Measurements from ENCODE around the gene NCF2. TPM values are rescaled to one million over a fixed set of nuclear protein-coding genes. Genes with fewer than 3 reads are reported as not detected.

The NCF2 gene
- total and polyA plus RNA-seq, 12 donors: 2.3 to 22.7 (median 13.9) TPM

- Histone ChIP-seq H3K27ac (no peak overlapping the region), H3K9me3 (replicated peaks in 1 of 3) (no peaks in the 10 kb centered on the region), H3K4me1 (replicated peaks in 1 of 2) (no peaks in the 10 kb centered on the region), H3K4me3 (no peak overlapping the region), H3K27me3 (no peaks in the 10 kb centered on the region), H3K36me3 (replicated peaks in 1 of 2) (peaks cover 0 to 10% of the 10 kb centered on the region in 2 donors)
- TF ChIP-seq POLR2A (IDR thresholded peaks at IDR 0.05) (no peak), CTCF (IDR thresholded peaks at IDR 0.05) (no peak)
- DNase-seq: no peak
- intact Hi-C loops (cut with DNase I): no loop called here
These were observed 31.2 kb downstream of the NCF2 start for GRCh38 chr1:183559061-183559460.

DNA sequence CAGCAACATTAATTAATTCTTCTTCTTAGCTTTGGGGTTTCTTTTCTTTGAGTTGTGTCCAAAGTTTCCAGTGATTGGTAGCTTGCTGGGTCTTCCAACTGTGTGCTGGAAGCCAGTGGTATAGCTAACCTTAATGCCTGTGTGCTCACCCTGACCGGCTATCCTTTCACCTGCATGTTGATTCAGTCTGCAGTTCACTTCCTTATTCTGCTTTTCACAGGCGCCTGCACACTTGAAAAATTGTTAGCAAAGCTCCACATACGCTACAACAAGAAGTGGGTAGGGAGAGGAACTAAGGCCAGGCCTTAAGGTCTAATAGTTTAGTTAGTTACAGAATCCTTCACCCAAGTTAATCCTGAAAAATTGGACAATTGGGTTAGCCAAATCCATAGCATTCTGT, 35.7 kb downstream of the NCF2 start:
- H3K4me3 ChIP-seq: no peak overlapping the region
- H3K27ac ChIP-seq: no peak overlapping the region
- peaks cover 0 to 45% of the 10 kb centered on the region in 2 donors for H3K36me3 ChIP-seq (replicated peaks in 1 of 2)
- H3K27me3 ChIP-seq: no peaks in the 10 kb centered on the region
- TF ChIP-seq CTCF (IDR thresholded peaks at IDR 0.05) (no peak), POLR2A (IDR thresholded peaks at IDR 0.05) (no peak)
- no peaks in the 10 kb centered on the region for H3K9me3 ChIP-seq (replicated peaks in 1 of 3)
- DNase-seq: no peak
- H3K4me1 ChIP-seq (replicated peaks in 1 of 2): no peaks in the 10 kb centered on the region
- 72 to 79% (median 75%) methylated on average over 3 of the region's 3 CpGs for WGBS, 4 donors
- intact Hi-C loops (cut with DNase I): no loop called here

DNA sequence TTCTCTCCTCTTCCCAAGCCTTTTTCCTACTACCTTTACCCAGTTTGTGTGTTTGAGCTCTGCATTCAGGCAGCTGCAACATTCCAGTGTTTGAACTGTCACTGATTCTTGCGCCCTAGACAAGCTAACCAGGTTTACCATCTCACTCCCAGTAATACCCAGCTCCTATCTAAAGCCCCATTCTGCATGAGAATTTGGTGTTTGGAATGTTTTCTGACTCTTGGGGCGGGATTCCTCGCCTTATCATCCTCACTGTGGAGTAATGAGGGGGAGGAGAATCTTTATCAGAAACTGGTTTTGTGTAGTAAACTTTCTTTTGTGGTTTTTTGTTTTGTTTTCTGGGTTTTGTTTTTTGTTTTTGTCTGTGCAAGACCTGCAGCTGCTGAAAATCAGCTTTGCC, 36.5 kb downstream of the NCF2 start:
- Histone ChIP-seq H3K4me1 (replicated peaks in 1 of 2) (no peaks in the 10 kb centered on the region), H3K27ac (no peak overlapping the region), H3K36me3 (replicated peaks in 1 of 2) (peaks cover 0 to 51% of the 10 kb centered on the region in 2 donors), H3K27me3 (no peaks in the 10 kb centered on the region), H3K9me3 (replicated peaks in 1 of 3) (no peaks in the 10 kb centered on the region), H3K4me3 (no peak overlapping the region)
- no peak for DNase-seq
- WGBS, 4 donors: 86 to 93% (median 87%) methylated on average over 3 of the region's 3 CpGs
- TF ChIP-seq POLR2A (IDR thresholded peaks at IDR 0.05) (no peak), CTCF (IDR thresholded peaks at IDR 0.05) (no peak)
- intact Hi-C loops (cut with DNase I): no loop called here

DNA sequence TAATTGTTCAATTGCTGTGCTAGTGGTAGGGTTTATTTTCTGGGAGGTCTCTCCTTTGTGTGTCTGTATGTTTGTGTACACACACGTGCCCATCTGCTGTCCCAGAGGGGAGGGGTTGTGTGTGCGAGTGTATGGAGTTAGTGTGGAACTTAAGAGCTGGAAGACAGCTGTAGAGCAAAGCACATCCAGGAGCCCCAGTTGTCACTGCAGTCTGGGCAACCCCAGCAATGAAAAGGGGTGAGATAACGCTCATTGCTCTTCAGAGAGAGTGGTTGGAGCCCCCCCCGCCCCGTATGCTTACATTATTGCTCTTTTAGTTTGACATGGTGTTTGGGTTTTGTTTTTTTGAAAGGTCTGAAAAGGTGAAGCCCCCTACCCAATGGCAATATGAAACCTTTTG, 36.9 kb downstream of the NCF2 start:
- no peaks in the 10 kb centered on the region for H3K27me3 ChIP-seq
- intact Hi-C loops (cut with DNase I): no loop called here
- no peak for DNase-seq
- H3K27ac ChIP-seq: no peak overlapping the region
- no peaks in the 10 kb centered on the region for H3K4me1 ChIP-seq (replicated peaks in 1 of 2)
- WGBS, 4 donors: 83 to 94% (median 85%) methylated on average over 5 of the region's 5 CpGs
- peaks cover 0 to 51% of the 10 kb centered on the region in 2 donors for H3K36me3 ChIP-seq (replicated peaks in 1 of 2)
- no peaks in the 10 kb centered on the region for H3K9me3 ChIP-seq (replicated peaks in 1 of 3)
- H3K4me3 ChIP-seq: no peak overlapping the region
- TF ChIP-seq POLR2A (IDR thresholded peaks at IDR 0.05) (no peak), CTCF (IDR thresholded peaks at IDR 0.05) (no peak)
